HepG2 (cell line): ENCODE data around the gene MEF2D. TPM values are rescaled to one million over a fixed set of nuclear protein-coding genes. Genes with fewer than 3 reads are reported as not detected.

Source experiments
- ATAC-seq: fragments of 200-7000 bp; cut with Tn5 transposase; 3 replicates; pipeline ENCODE4 v1.9.1; 2020; ENCODE audit warnings: mild to moderate bottlenecking, moderate library complexity
- BruUV-seq: library from RNA; stranded (reverse); fragments of 400-500 nt; replicated peaks from 2 replicates; lab custom pipeline; 2021; lab: Mats Ljungman, UMichigan
- CTCF ChIA-PET: fragments of 300-600 bp; formaldehyde crosslinking; extraction: SDS; loops from one replicate; lab custom pipeline; 2021; ENCODE audit warnings: low total read pairs, inconsistent platforms, low intra/inter-chr PET ratio; lab: Yijun Ruan, JAX
- POLR2A ChIA-PET: fragments of 350-600 bp; sonication (Branson Sonifier 250); formaldehyde crosslinking; loops from one replicate; lab custom pipeline; 2020; ENCODE audit warnings: antibody characterized with exemption, inconsistent platforms; lab: Yijun Ruan, JAX
- DNase-seq: peaks from one replicate; pipeline ENCODE4 v3.0.0-alpha.2; 2015; ENCODE audit warnings: low spot score
- FAIRE-seq: peaks from 3 replicates; lab custom pipeline; 2011; peaks lifted over from hg19 to GRCh38; lab: Jason Lieb, UNC
- H2AFZ ChIP-seq: one replicate; pipeline ENCODE4 v1.6.1; 2011; ENCODE audit warnings: low read length, inconsistent platforms
- H3K27ac ChIP-seq: fragments of 300-600 bp; 3 replicates; pipeline ENCODE4 v1.8.0; 2011; ENCODE audit warnings: mixed run types, mild to moderate bottlenecking, mixed read lengths, low read length, inconsistent platforms; ENCODE audit not compliant: insufficient read depth; ENCODE audit errors: extremely low read length
- H3K27me3 ChIP-seq, 2 experiments: fragments of 200-600 bp in 1 of 2; 2 replicates in 1 of 2; 3 replicates in 1 of 2; pipeline versions ENCODE4 v1.6.0 to v1.8.0; 2011; ENCODE audit warnings: low read length in 2 of 2, mild to moderate bottlenecking in 2 of 2, moderate library complexity in 2 of 2, inconsistent platforms in 1 of 2; ENCODE audit not compliant: insufficient read depth in 2 of 2, control insufficient read depth in 1 of 2
- H3K36me3 ChIP-seq, 2 experiments: fragments of 200-600 bp in 1 of 2; replicated peaks in 1 of 2; 2 replicates in 1 of 2; 3 replicates in 1 of 2; pipeline versions ENCODE4 v1.5.1 to v1.8.0; 2011; ENCODE audit warnings: low read length in 2 of 2, inconsistent platforms in 1 of 2; ENCODE audit not compliant: insufficient read depth in 2 of 2, control insufficient read depth in 1 of 2
- H3K4me1 ChIP-seq: 2 replicates; pipeline ENCODE4 v1.5.1; 2012; ENCODE audit warnings: low read length, inconsistent platforms; ENCODE audit not compliant: insufficient read depth
- H3K4me2 ChIP-seq: 2 replicates; pipeline ENCODE4 v1.6.0; 2011; ENCODE audit warnings: low read depth, low read length, inconsistent platforms
- H3K4me3 ChIP-seq, 3 experiments: fragments of 200-600 bp in 1 of 3; sonication (generic), shearing (Covaris generic) in 1 of 3; replicated peaks in 1 of 3; 2 replicates each; pipeline ENCODE4 v1.5.1; 2011 to 2016; ENCODE audit warnings: low read length in 3 of 3, inconsistent platforms in 2 of 3, low read depth in 2 of 3, mild to moderate bottlenecking in 2 of 3, control low read depth in 1 of 3, mixed read lengths in 1 of 3; ENCODE audit not compliant: insufficient read depth in 1 of 3
- H3K79me2 ChIP-seq: one replicate; pipeline ENCODE4 v1.6.1; 2011; ENCODE audit warnings: low read length, inconsistent platforms; ENCODE audit not compliant: insufficient read depth
- H3K9ac ChIP-seq: 2 replicates; pipeline ENCODE4 v1.6.0; 2011; ENCODE audit warnings: mild to moderate bottlenecking, low read depth, low read length, inconsistent platforms; ENCODE audit not compliant: insufficient read depth
- H3K9me3 ChIP-seq: 2 replicates; pipeline ENCODE4 v1.5.1; 2012; ENCODE audit warnings: mild to moderate bottlenecking, low read length
- H4K20me1 ChIP-seq: 2 replicates; pipeline ENCODE4 v1.6.0; 2011; ENCODE audit warnings: inconsistent platforms, mild to moderate bottlenecking, low read length, moderate library complexity; ENCODE audit not compliant: insufficient read depth
- CEBPG ChIP-seq: IDR thresholded peaks from 2 replicates; pipeline ENCODE4 v1.6.1; 2016
- DBP ChIP-seq: sonication (generic); formaldehyde crosslinking; IDR thresholded peaks from 2 replicates; pipeline ENCODE4 v1.4.0; 2020; ENCODE audit warnings: missing genetic modification reagents; ENCODE audit errors: not compliant biosample characterization
- HOXA9 ChIP-seq: sonication (generic); formaldehyde crosslinking; IDR thresholded peaks from 2 replicates; pipeline ENCODE4 v1.8.1; 2022; ENCODE audit warnings: missing genetic modification reagents, mild to moderate bottlenecking, moderate library complexity, borderline replicate concordance
- ISX ChIP-seq: sonication (generic); formaldehyde crosslinking; conservative IDR thresholded peaks from 2 replicates; pipeline ENCODE4 v1.5.0; 2020; ENCODE audit warnings: missing genetic modification reagents
- MAZ ChIP-seq, 2 experiments: sonication (generic) in 1 of 2; formaldehyde crosslinking in 1 of 2; IDR thresholded peaks; 2 replicates each; pipeline versions ENCODE4 v1.5.0 to v1.6.1; 2012 to 2020; ENCODE audit warnings: low read depth in 2 of 2, mild to moderate bottlenecking in 2 of 2, borderline replicate concordance in 1 of 2, improper control_type of control experiment in 1 of 2, low read length in 1 of 2, missing genetic modification reagents in 1 of 2, moderate library complexity in 1 of 2
- SIX1 ChIP-seq: sonication (generic); formaldehyde crosslinking; IDR thresholded peaks from 2 replicates; pipeline ENCODE4 v1.4.0; 2020; ENCODE audit warnings: missing genetic modification reagents, borderline replicate concordance
- SRSF4 ChIP-seq: fragments of 200-400 bp; formaldehyde crosslinking; IDR thresholded peaks from one replicate; pipeline ENCODE4 v1.6.1; 2018; ENCODE audit warnings: mild to moderate bottlenecking, low read depth, low read length, moderate library complexity; ENCODE audit not compliant: poor library complexity, severe bottlenecking
- TGIF2 ChIP-seq: IDR thresholded peaks from 2 replicates; pipeline ENCODE4 v1.6.1; 2016; ENCODE audit warnings: control low read depth, missing compliant biosample characterization
- ZNF20 ChIP-seq: sonication (generic); formaldehyde crosslinking; IDR thresholded peaks from 2 replicates; pipeline ENCODE4 v1.4.0; 2020; ENCODE audit warnings: mild to moderate bottlenecking, moderate library complexity, missing genetic modification reagents
- ZNF230 ChIP-seq: sonication (generic); formaldehyde crosslinking; IDR thresholded peaks from 2 replicates; pipeline ENCODE4 v1.4.0; 2020; ENCODE audit warnings: mild to moderate bottlenecking, missing genetic modification reagents
- ZNF7 ChIP-seq: IDR thresholded peaks from 2 replicates; pipeline ENCODE4 v1.6.1; 2016; ENCODE audit warnings: missing biosample characterization, missing genetic modification reagents
- WGBS: methylation state at CpG from one replicate; pipeline ENCODE4 v1.1.6; 2017; ENCODE audit warnings: low lambda C conversion rate; 5-methylcytosine and 5-hydroxymethylcytosine counted together
- in situ Hi-C: cut with HindIII; loops from 2 replicates; pipeline ENCODE4 v1.10.0; 2017; ENCODE audit warnings: low pct_unique_long_range_greater_than_20kb; ENCODE audit not compliant: extremely low pct_ligation_motif_present
- intact Hi-C: fragments of 100-400 bp; cut with micrococcal nuclease; formaldehyde crosslinking; loops from one replicate; pipeline ENCODE4 v1.10.0; 2022; ENCODE audit not compliant: unreplicated experiment
- polyA plus RNA-seq, 8 experiments: library from polyadenylated mRNA; depleted of rRNA in 3 of 8; stranded (reverse) in 7 of 8; unstranded in 1 of 8; fragments of >200 nt; fragmentation: Illumina TruSeq in 4 of 8; extraction: Trizol in 4 of 8; gene quantifications; 2 replicates each; pipeline versions ENCODE4 v1.2.1 to v1.2.3, GENCODE V29; 2011 to 2016; ENCODE audit warnings: low read depth in 4 of 8, missing spikeins in 1 of 8, mixed read lengths in 1 of 8; ENCODE audit not compliant: insufficient read depth in 1 of 8
- total RNA-seq, 5 experiments: library from RNA; depleted of rRNA; stranded (reverse); fragments of >200 nt; fragmentation: Illumina TruSeq; extraction: Trizol; gene quantifications; 2 replicates each; pipeline ENCODE4 v1.2.3, GENCODE V29; 2016; ENCODE audit warnings: low read depth in 1 of 5

MEF2D gene
- total and polyA plus RNA-seq, 2 of the 13 experiments (the other 11 are each of a cell fraction or from before 2014, with no cell fraction given): 1.6 to 3.9 TPM

GRCh38 chr1:156432669-156433018 lies 67.9 kb downstream of the MEF2D start:
- Histone ChIP-seq H4K20me1 (no peaks in the 10 kb centered on the region), H2AFZ (no peak overlapping the region), H3K27me3 (peaks cover 17 to 93% of the 10 kb centered on the region in 2 experiments), H3K27ac (no peak overlapping the region), H3K79me2 (no peaks in the 10 kb centered on the region), H3K4me1 (no peaks in the 10 kb centered on the region; the same call in 1 of the 2 replicates), H3K36me3 (no peaks in the 10 kb centered on the region), H3K9me3 (no peaks in the 10 kb centered on the region), H3K4me3 (no peak overlapping the region), H3K9ac (no peak overlapping the region), H3K4me2 (no peak overlapping the region)
- FAIRE-seq: no peak
- POLR2A ChIA-PET: interaction anchor here (1.0 kb wide), 1 partner anchor 13 kb away, joined by 3 read pairs; no protein-coding TSS in a partner anchor
- intact Hi-C loops: no loop called here
- in situ Hi-C loops: no loop called here
- no TSS peak for BruUV-seq
- no peak for ATAC-seq
- DNase-seq: no peak
- CTCF ChIA-PET: no interaction called here
- TF ChIP-seq HOXA9 (CRISPR knock-in tag) (no peak), TGIF2 (CRISPR knock-in tag) (no peak)
- WGBS: 23% methylated on average over 11 of the region's 11 CpGs

- in situ Hi-C loops (no loop called here), intact Hi-C loops (no loop called here)
- Histone ChIP-seq H4K20me1 (no peaks in the 10 kb centered on the region), H3K79me2 (no peaks in the 10 kb centered on the region), H2AFZ (no peak overlapping the region), H3K9ac (no peak overlapping the region), H3K4me2 (no peak overlapping the region), H3K9me3 (no peaks in the 10 kb centered on the region), H3K27me3 (peaks cover 15 to 88% of the 10 kb centered on the region in 2 experiments), H3K27ac (no peak overlapping the region), H3K4me3 (no peak overlapping the region), H3K4me1 (no peaks in the 10 kb centered on the region; the same call in 1 of the 2 replicates), H3K36me3 (no peaks in the 10 kb centered on the region)
- no peak for TF ChIP-seq DBP (CRISPR knock-in tag)
- TF ChIP-seq ZNF20 (CRISPR knock-in tag): no peak
- no peak for TF ChIP-seq ZNF230 (CRISPR knock-in tag)
- no peak for TF ChIP-seq CEBPG (CRISPR knock-in tag)
- TF ChIP-seq ISX (CRISPR knock-in tag): no peak
- no peak for TF ChIP-seq SIX1
- no peak for TF ChIP-seq SRSF4
- TF ChIP-seq MAZ (IDR thresholded peaks at IDR 0.05; ENCODE audit: borderline replicate concordance, low read depth, low read length): no peak
- no peak for TF ChIP-seq MAZ (CRISPR knock-in tag; IDR thresholded peaks at IDR 0.05; ENCODE audit: low read depth)
- TF ChIP-seq ZNF7: no peak
- no TSS peak for BruUV-seq
- no peak for DNase-seq
- POLR2A ChIA-PET: interaction anchor here (1.0 kb wide), 1 partner anchor 12 kb away, joined by 3 read pairs; no protein-coding TSS in a partner anchor
- ATAC-seq: no peak
- CTCF ChIA-PET: no interaction called here
- WGBS: 12% methylated on average over 12 of the region's 12 CpGs
- no peak for FAIRE-seq
Measured at GRCh38 chr1:156431769-156432668, 68.6 kb downstream of the MEF2D start.
